MCF 10A (cell line): ENCODE data around the gene RFX2. TPM values are rescaled to one million over a fixed set of nuclear protein-coding genes. Genes with fewer than 3 reads are reported as not detected.
"Not testable (repeated sequence)": the region's sequence is repeated elsewhere in the genome, so short reads cannot be mapped to it uniquely, and the experiment has no call there.

ENCODE experiments used
- BruUV-seq: library from RNA; stranded (reverse); fragments of 400-500 nt; replicated peaks from 2 replicates; lab custom pipeline; 2021; lab: Mats Ljungman, UMichigan
- CTCF ChIA-PET: fragments of 300-600 bp; sonication (Branson Sonifier 250); formaldehyde crosslinking; extraction: SDS; loops from one replicate; lab custom pipeline; 2021; ENCODE audit warnings: antibody characterized with exemption, inconsistent platforms; lab: Yijun Ruan, JAX
- POLR2A ChIA-PET: fragments of 300-600, 350-650 bp; sonication (Branson Sonifier 250); formaldehyde crosslinking; extraction: SDS; loops from one replicate; lab custom pipeline; 2020; ENCODE audit warnings: antibody characterized with exemption, inconsistent platforms; lab: Yijun Ruan, JAX
- DNase-seq: peaks from one replicate; pipeline ENCODE4 v3.0.0-alpha.2; 2018; ENCODE audit not compliant: unreplicated experiment
- H3K27ac Mint-ChIP-seq: one replicate; pipeline ENCODE4 v1.8.0; 2022; ENCODE audit warnings: mild to moderate bottlenecking, low read depth, mixed read lengths; ENCODE audit not compliant: unreplicated experiment
- H3K27me3 Mint-ChIP-seq: one replicate; pipeline ENCODE4 v1.8.0; 2022; ENCODE audit warnings: mixed read lengths; ENCODE audit not compliant: insufficient read depth, unreplicated experiment
- H3K36me3 Mint-ChIP-seq: one replicate; pipeline ENCODE4 v1.8.0; 2022; ENCODE audit warnings: mild to moderate bottlenecking, moderate library complexity, mixed read lengths; ENCODE audit not compliant: insufficient read depth, unreplicated experiment
- H3K4me1 Mint-ChIP-seq: one replicate; pipeline ENCODE4 v1.8.0; 2022; ENCODE audit warnings: mixed read lengths; ENCODE audit not compliant: insufficient read depth, unreplicated experiment
- H3K4me3 Mint-ChIP-seq: one replicate; pipeline ENCODE4 v1.8.0; 2022; ENCODE audit warnings: mild to moderate bottlenecking, moderate library complexity, mixed read lengths; ENCODE audit not compliant: unreplicated experiment
- H3K9me3 Mint-ChIP-seq: one replicate; pipeline ENCODE4 v1.8.0; 2022; ENCODE audit warnings: mixed read lengths; ENCODE audit not compliant: unreplicated experiment
- CTCF ChIP-seq: fragments of 200-600 bp; IDR thresholded peaks from one replicate; pipeline ENCODE4 v1.8.0; 2022; ENCODE audit warnings: antibody characterized with exemption, mild to moderate bottlenecking; ENCODE audit not compliant: unreplicated experiment
- intact Hi-C: fragments of 100-400 bp; cut with micrococcal nuclease; formaldehyde crosslinking; loops from 2 replicates; pipeline ENCODE4 v1.14.1; 2022
- total RNA-seq: library from RNA; stranded (reverse); gene quantifications from 2 replicates; pipeline ENCODE4 v1.2.3, GENCODE V29; 2022

RFX2 gene
- total RNA-seq, 1 experiment from 2014 or later, result 9.9 TPM

- Mint-ChIP-seq H3K9me3 (peaks cover 12% of the 10 kb centered on the region), H3K4me3 (no peak overlapping the region), H3K4me1 (peaks cover 6% of the 10 kb centered on the region), H3K27me3 (no peaks in the 10 kb centered on the region), H3K27ac (no peak overlapping the region), H3K36me3 (no peaks in the 10 kb centered on the region)
- no peak for TF ChIP-seq CTCF
- POLR2A ChIA-PET, result interaction anchor here (0.7 to 1.3 kb wide), 4 partner anchors 59 to 68 kb away, joined by 3 to 4 read pairs (median 4); no protein-coding TSS in a partner anchor
- no peak for DNase-seq
- BruUV-seq, result no TSS peak
- CTCF ChIA-PET, result interaction anchor here (0.7 to 2.3 kb wide), 5 partner anchors 10 to 68 kb away, joined by 3 to 21 read pairs (median 3); no protein-coding TSS in a partner anchor
- intact Hi-C loops, result no loop called here
These were observed 5.7 kb upstream of the RFX2 start for GRCh38 chr19:6115992-6116391.

- DNase-seq, result no peak
- H3K4me3 Mint-ChIP-seq, result no peak overlapping the region
- BruUV-seq, result no TSS peak
- H3K36me3 Mint-ChIP-seq, result peaks cover 7% of the 10 kb centered on the region
- ChIA-PET CTCF (no interaction called here), POLR2A (interaction anchor here (1.1 to 3.6 kb wide), 2 partner anchors 57 to 59 kb away, joined by 4 to 26 read pairs; no protein-coding TSS in a partner anchor)
- TF ChIP-seq CTCF, result no peak
- H3K4me1 Mint-ChIP-seq, result peaks cover 16% of the 10 kb centered on the region
- H3K27me3 Mint-ChIP-seq, result no peaks in the 10 kb centered on the region
- intact Hi-C loops, result no loop called here
- no peak overlapping the region for H3K27ac Mint-ChIP-seq
- H3K9me3 Mint-ChIP-seq, result no peaks in the 10 kb centered on the region
These were observed 3.4 kb upstream of the RFX2 start for GRCh38 chr19:6113616-6114188.

- POLR2A ChIA-PET, result interaction anchor here (3.5 kb wide), 1 partner anchor 34 kb away, joined by 20 read pairs; no protein-coding TSS in a partner anchor
- H3K27me3 Mint-ChIP-seq, result no peaks in the 10 kb centered on the region
- H3K36me3 Mint-ChIP-seq, result peaks cover 12% of the 10 kb centered on the region
- peak overlapping the region; percentile 88 for H3K4me3 Mint-ChIP-seq
- H3K9me3 Mint-ChIP-seq, result no peaks in the 10 kb centered on the region
- no peak for TF ChIP-seq CTCF
- H3K27ac Mint-ChIP-seq, result peak overlapping the region; percentile 95
- no TSS peak for BruUV-seq
- H3K4me1 Mint-ChIP-seq, result peaks cover 33% of the 10 kb centered on the region
- intact Hi-C loops, result loop anchor here (1.0 kb wide), 1 partner anchor 53 kb away; no protein-coding TSS in a partner anchor
- CTCF ChIA-PET, result no interaction called here
- DNase-seq, result no peak
These were observed 353 bp downstream of the RFX2 start for GRCh38 chr19:6109947-6110346.

GRCh38 chr19:6108721-6109633 lies 1.3 kb downstream of the RFX2 start:
- no peak for TF ChIP-seq CTCF
- no peak for DNase-seq
- H3K27ac Mint-ChIP-seq, result peak overlapping the region; percentile 95
- intact Hi-C loops, result no loop called here
- H3K9me3 Mint-ChIP-seq, result no peaks in the 10 kb centered on the region
- H3K4me1 Mint-ChIP-seq, result peaks cover 43% of the 10 kb centered on the region
- ChIA-PET CTCF (interaction anchor here (0.6 kb wide), 2 partner anchors 10 to 612 kb away, joined by 3 to 4 read pairs; no protein-coding TSS in a partner anchor), POLR2A (interaction anchor here (0.6 to 3.5 kb wide), 11 partner anchors 10 to 1766 kb away, joined by 3 to 27 read pairs (median 4); partner anchors contain the start of gene MPND)
- no TSS peak for BruUV-seq
- H3K4me3 Mint-ChIP-seq, result peak overlapping the region; percentile 88
- peaks cover 18% of the 10 kb centered on the region for H3K36me3 Mint-ChIP-seq
- H3K27me3 Mint-ChIP-seq, result no peaks in the 10 kb centered on the region

- ChIA-PET CTCF (interaction anchor here (0.6 kb wide), 1 partner anchor 275 kb away, joined by 4 read pairs; no protein-coding TSS in a partner anchor), POLR2A (interaction anchor here (0.9 to 7.4 kb wide), 5 partner anchors 14 to 55 kb away, joined by 3 to 129 read pairs (median 20); no protein-coding TSS in a partner anchor)
- BruUV-seq, DNase-seq, H3K27me3 Mint-ChIP-seq, H3K27ac Mint-ChIP-seq, H3K4me3 Mint-ChIP-seq, H3K9me3 Mint-ChIP-seq, intact Hi-C loops: not testable (repeated sequence)
- H3K4me1 Mint-ChIP-seq, result peaks cover 56% of the 10 kb centered on the region
- peaks cover 18% of the 10 kb centered on the region for H3K36me3 Mint-ChIP-seq
These were observed 3.5 kb downstream of the RFX2 start for GRCh38 chr19:6106643-6107294.
